K562 (cell line): ENCODE data around the gene LAPTM5. TPM values are rescaled to one million over a fixed set of nuclear protein-coding genes. Genes with fewer than 3 reads are reported as not detected.

ENCODE experiments used
- BCL6 ChIP-seq: fragments of 250-450 bp; sonication (Bioruptor Pico); IDR thresholded peaks from 2 replicates; pipeline ENCODE4 v1.4.0; 2020
- CGGBP1 ChIP-seq: fragments of 250-450 bp; sonication (Bioruptor Pico); IDR thresholded peaks from 2 replicates; pipeline ENCODE4 v1.9.0; 2021; ENCODE audit warnings: mild to moderate bottlenecking
- CSDE1 ChIP-seq, 2 experiments: fragments of 450-650 bp; IDR thresholded peaks; 2 replicates each; pipeline ENCODE4 v1.6.1; 2016; ENCODE audit warnings: mild to moderate bottlenecking in 1 of 2
- ELF4 ChIP-seq: fragments of 450-650 bp; formaldehyde crosslinking; IDR thresholded peaks from 2 replicates; pipeline ENCODE4 v1.4.0; 2022; ENCODE audit warnings: missing genetic modification characterization
- MYC ChIP-seq, 2 experiments: fragments of 250-450 bp in 1 of 2; sonication (Bioruptor Pico) in 1 of 2; IDR thresholded peaks; 2 replicates each; pipeline versions ENCODE4 v1.5.1 to v1.6.1; 2012 to 2021; ENCODE audit warnings: low read depth in 2 of 2, borderline replicate concordance in 1 of 2, improper control_type of control experiment in 1 of 2, low read length in 1 of 2, mild to moderate bottlenecking in 1 of 2, moderate library complexity in 1 of 2
- PKNOX1 ChIP-seq: fragments of 450-650 bp; IDR thresholded peaks from 2 replicates; pipeline ENCODE4 v1.6.1; 2016
- SMAD3 ChIP-seq: fragments of 450-650 bp; formaldehyde crosslinking; conservative IDR thresholded peaks from 2 replicates; pipeline ENCODE4 v1.4.0; 2020; ENCODE audit warnings: mild to moderate bottlenecking
- UBTF ChIP-seq, 2 experiments: IDR thresholded peaks; 2 replicates each; pipeline ENCODE4 v1.6.1; 2012; ENCODE audit warnings: improper control_type of control experiment in 2 of 2, low read depth in 2 of 2, low read length in 2 of 2, borderline replicate concordance in 1 of 2
- ZBTB26 ChIP-seq: fragments of 450-650 bp; formaldehyde crosslinking; IDR thresholded peaks from 2 replicates; pipeline ENCODE4 v1.4.0; 2022; ENCODE audit warnings: missing genetic modification characterization
- ZBTB5 ChIP-seq: fragments of 450-650 bp; IDR thresholded peaks from 2 replicates; pipeline ENCODE4 v1.6.1; 2017; ENCODE audit warnings: antibody characterized with exemption
- ZBTB7A ChIP-seq: IDR thresholded peaks from 2 replicates; pipeline ENCODE4 v1.6.1; 2011; ENCODE audit warnings: low read depth, mild to moderate bottlenecking, low read length, moderate library complexity, borderline replicate concordance; ENCODE audit not compliant: control insufficient read depth
- ZFX ChIP-seq: sonication (generic); formaldehyde crosslinking; IDR thresholded peaks from 2 replicates; pipeline ENCODE4 v1.8.0; 2022; ENCODE audit warnings: mild to moderate bottlenecking, missing genetic modification reagents, moderate library complexity
- ZNF175 ChIP-seq: fragments of 200-800 bp; sonication (Bioruptor generic); IDR thresholded peaks from 2 replicates; pipeline ENCODE4 v1.6.1; 2016; ENCODE audit warnings: low read depth, mild to moderate bottlenecking, missing genetic modification characterization, missing compliant biosample characterization
- ZNF408 ChIP-seq: fragments of 250-450 bp; sonication (Bioruptor Pico); IDR thresholded peaks from 2 replicates; pipeline ENCODE4 v1.4.0; 2020; ENCODE audit warnings: low read depth, mild to moderate bottlenecking, moderate library complexity
- ZNF561 ChIP-seq: fragments of 450-650 bp; formaldehyde crosslinking; conservative IDR thresholded peaks from 2 replicates; pipeline ENCODE4 v1.4.0; 2020; ENCODE audit warnings: mild to moderate bottlenecking, moderate library complexity
- polyA plus RNA-seq, 8 experiments: library from polyadenylated mRNA; depleted of rRNA in 4 of 8; stranded (reverse) in 5 of 8; unstranded in 3 of 8; fragments of >200 nt; fragmentation: Nextera tagmentation in 2 of 8; fragmentation: Illumina TruSeq in 1 of 8; extraction: Ambion mirVana in 2 of 8; extraction: Trizol in 1 of 8; gene quantifications; 2 replicates each; pipeline versions ENCODE4 v1.2.1 to v1.2.3, GENCODE V29; 2011 to 2014; ENCODE audit warnings: inconsistent platforms in 1 of 8, missing spikeins in 1 of 8
- total RNA-seq, 7 experiments: library from RNA; depleted of rRNA in 6 of 7; stranded (reverse); fragments of >200 nt in 6 of 7; fragmentation: Illumina TruSeq in 2 of 7; extraction: Trizol in 2 of 7; gene quantifications; 2 replicates each; pipeline versions ENCODE4 v1.2.1 to v1.2.3, GENCODE V29; 2011 to 2021; ENCODE audit warnings: low replicate concordance in 1 of 7

The LAPTM5 gene
- total and polyA plus RNA-seq, 9 of the 15 experiments (the other 6 are each of a cell fraction or from before 2014, with no cell fraction given) = 2.4 to 47.3 (median 20.3) TPM

- TF ChIP-seq UBTF (IDR thresholded peaks at IDR 0.05; ENCODE audit: borderline replicate concordance in 1 of 2, low read depth in 2 of 2, low read length in 2 of 2) = peak in 1 of 2 experiments; percentile 33; a peak in 1 of 4 replicates
- TF ChIP-seq SMAD3 (CRISPR knock-in tag) = peak; percentile 85
- peak; percentile 88 for TF ChIP-seq MYC (IDR thresholded peaks at IDR 0.05; ENCODE audit: low read depth, low read length)
- TF ChIP-seq MYC (CRISPR knock-in tag; IDR thresholded peaks at IDR 0.05; ENCODE audit: borderline replicate concordance, low read depth) = no peak; the same call in 1 of the 2 replicates
- peak; percentile 41 for TF ChIP-seq BCL6 (CRISPR knock-in tag)
- TF ChIP-seq ZBTB26 (CRISPR knock-in tag) = peak; percentile 67; the same call in 1 of the 2 replicates
- TF ChIP-seq PKNOX1 = peak; percentile 33; the same call in 1 of the 2 replicates
- peak; percentile 79; the same call in 1 of the 2 replicates for TF ChIP-seq ELF4 (CRISPR knock-in tag)
- no peak for TF ChIP-seq CSDE1 (IDR thresholded peaks at IDR 0.05)
- peak; percentile 77; the same call in 1 of the 2 replicates for TF ChIP-seq ZNF561 (CRISPR knock-in tag)
- TF ChIP-seq ZNF175 (CRISPR knock-in tag) = peak; percentile 77; the same call in 1 of the 2 replicates
- no peak for TF ChIP-seq ZNF408
- TF ChIP-seq ZBTB7A = peak; percentile 92; the same call in 1 of the 2 replicates
- TF ChIP-seq ZFX (CRISPR knock-in tag) = peak; percentile 86
- peak; percentile 89 for TF ChIP-seq ZBTB5
- TF ChIP-seq CGGBP1 (CRISPR knock-in tag) = no peak
Observed at GRCh38 chr1:30756545-30757351, 826 bp downstream of the LAPTM5 start (continued).
